22Rv1 (cell line): ENCODE data around the gene BARX1.

Experiments
- ZFX ChIP-seq: fragments of 450-650 bp; IDR thresholded peaks from 2 replicates; pipeline ENCODE4 v1.6.1; 2017; ENCODE audit warnings: antibody characterized with exemption, borderline replicate concordance
- TF ChIP-seq, protein P1 (sequence below): fragments of 450-650 bp; IDR thresholded peaks from 2 replicates; pipeline ENCODE4 v1.5.1; 2017; ENCODE audit warnings: mild to moderate bottlenecking

DNA sequence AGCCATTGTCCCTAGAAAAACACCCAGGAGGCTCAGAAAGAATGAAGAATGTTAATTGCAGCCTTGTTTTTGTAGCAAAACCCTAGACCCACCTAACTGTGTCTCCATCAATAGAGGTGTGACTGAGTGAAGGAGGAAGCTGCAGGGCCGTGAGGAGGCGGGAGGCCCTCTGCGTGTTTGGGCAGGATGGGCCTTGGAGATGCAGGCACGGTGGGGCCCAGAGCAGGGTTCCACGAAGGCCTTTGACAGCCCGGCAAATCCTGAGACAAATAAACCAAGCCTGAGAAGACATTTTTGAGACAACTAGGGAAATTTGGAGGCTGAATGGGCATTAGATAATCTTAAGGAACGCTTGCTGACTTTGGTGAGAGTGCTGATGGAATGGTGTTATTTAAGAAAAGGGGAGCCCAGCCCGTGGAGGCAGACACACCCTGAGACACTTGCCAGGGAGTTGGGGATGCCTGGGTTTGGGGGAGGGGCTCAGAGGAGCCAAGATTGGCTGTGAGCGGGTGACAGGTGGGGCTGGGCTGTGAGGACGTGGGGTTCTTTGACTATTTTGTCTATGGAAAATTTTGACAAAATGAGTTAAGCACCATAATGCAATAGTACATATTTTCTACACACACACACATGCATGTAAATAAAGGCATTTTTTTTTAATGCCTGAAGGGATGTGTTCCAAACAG is 48.8 kb downstream of the BARX1 start:
- TF ChIP-seq, protein P1, sequence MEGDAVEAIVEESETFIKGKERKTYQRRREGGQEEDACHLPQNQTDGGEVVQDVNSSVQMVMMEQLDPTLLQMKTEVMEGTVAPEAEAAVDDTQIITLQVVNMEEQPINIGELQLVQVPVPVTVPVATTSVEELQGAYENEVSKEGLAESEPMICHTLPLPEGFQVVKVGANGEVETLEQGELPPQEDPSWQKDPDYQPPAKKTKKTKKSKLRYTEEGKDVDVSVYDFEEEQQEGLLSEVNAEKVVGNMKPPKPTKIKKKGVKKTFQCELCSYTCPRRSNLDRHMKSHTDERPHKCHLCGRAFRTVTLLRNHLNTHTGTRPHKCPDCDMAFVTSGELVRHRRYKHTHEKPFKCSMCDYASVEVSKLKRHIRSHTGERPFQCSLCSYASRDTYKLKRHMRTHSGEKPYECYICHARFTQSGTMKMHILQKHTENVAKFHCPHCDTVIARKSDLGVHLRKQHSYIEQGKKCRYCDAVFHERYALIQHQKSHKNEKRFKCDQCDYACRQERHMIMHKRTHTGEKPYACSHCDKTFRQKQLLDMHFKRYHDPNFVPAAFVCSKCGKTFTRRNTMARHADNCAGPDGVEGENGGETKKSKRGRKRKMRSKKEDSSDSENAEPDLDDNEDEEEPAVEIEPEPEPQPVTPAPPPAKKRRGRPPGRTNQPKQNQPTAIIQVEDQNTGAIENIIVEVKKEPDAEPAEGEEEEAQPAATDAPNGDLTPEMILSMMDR: no peak
- TF ChIP-seq ZFX: no peak
